ENCODE data around the gene ZNF835.
"Not testable (repeated sequence)": the region's sequence is repeated elsewhere in the genome, so short reads cannot be mapped to it uniquely, and the experiment has no call there.

ZNF835 gene

DNA sequence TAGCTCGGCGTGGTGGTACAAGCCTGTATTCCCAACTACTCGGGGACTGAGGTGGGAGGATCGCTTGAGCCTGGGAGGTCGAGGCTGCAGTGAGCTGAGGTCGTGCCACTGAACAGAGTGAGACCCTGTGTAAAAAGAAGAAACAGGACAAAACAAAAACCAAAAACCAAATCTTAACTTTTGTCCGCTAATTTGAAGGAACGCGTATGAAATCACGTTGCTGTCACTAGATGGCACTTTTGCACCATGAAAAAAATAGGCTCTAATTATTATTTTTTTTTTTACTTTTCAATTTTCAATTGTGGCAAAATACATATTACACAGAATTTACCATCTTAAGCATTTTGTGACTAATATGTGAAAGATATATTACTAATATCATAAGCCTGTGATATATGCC is 17.6 kb upstream of the ZNF835 start:
- WGBS: 83% methylated on average over 10 of the region's 10 CpGs
- H3K36me3 ChIP-seq (ENCODE audit: insufficient read depth, low read length): no peaks in the 10 kb centered on the region

GRCh38 chr19:56687031-56687430 is 15.5 kb upstream of the ZNF835 start:
- Histone ChIP-seq H3K9ac (ENCODE audit: low read depth, low read length) (no peak overlapping the region), H3K4me3 (ENCODE audit: low read length) (no peak overlapping the region), H3K36me3 (ENCODE audit: insufficient read depth, low read length) (no peaks in the 10 kb centered on the region), H3K9me3 (ENCODE audit: insufficient read depth, low read depth, low read length) (peaks cover 56% of the 10 kb centered on the region), H3K27ac (ENCODE audit: low read depth, low read length) (no peak overlapping the region), H3K27me3 (ENCODE audit: insufficient read depth, low read length) (no peaks in the 10 kb centered on the region), H3K4me1 (ENCODE audit: insufficient read depth, low read length) (no peaks in the 10 kb centered on the region)
- WGBS: 78% methylated on average over 8 of the region's 8 CpGs

More for the DNA sequence above, 17.6 kb upstream of the ZNF835 start:
- H3K27me3 ChIP-seq (ENCODE audit: insufficient read depth, low read length): no peaks in the 10 kb centered on the region
- no peak overlapping the region for H3K9ac ChIP-seq (ENCODE audit: low read depth, low read length)
- H3K9me3 ChIP-seq (ENCODE audit: insufficient read depth, low read depth, low read length): peaks cover 64% of the 10 kb centered on the region
- H3K4me3 ChIP-seq (ENCODE audit: low read length): no peak overlapping the region
- no peak overlapping the region for H3K27ac ChIP-seq (ENCODE audit: low read depth, low read length)
- H3K4me1 ChIP-seq (ENCODE audit: insufficient read depth, low read length): no peaks in the 10 kb centered on the region

DNA sequence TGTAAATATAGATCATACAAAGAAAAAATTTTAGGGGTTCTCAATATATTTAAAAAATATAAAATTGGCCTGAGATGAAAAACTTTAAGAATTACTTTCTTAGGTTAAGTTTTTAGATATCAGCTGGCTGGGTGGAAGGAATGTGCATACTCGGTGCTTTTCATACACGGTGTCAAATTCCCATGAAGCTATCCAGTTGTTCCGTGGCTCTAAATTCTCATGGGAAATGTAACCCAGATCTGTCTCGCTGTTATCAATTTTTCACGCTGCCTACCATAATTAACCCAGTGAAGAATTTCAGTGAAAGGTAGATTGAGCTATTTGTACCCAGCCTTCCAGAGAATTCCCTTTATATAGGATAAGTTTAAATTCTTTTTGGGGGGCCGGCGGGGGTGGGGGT is 11.6 kb upstream of the ZNF835 start:
- Histone ChIP-seq H3K36me3 (ENCODE audit: insufficient read depth, low read length) (no peaks in the 10 kb centered on the region), H3K4me1 (ENCODE audit: insufficient read depth, low read length) (no peaks in the 10 kb centered on the region), H3K4me3 (ENCODE audit: low read length) (no peak overlapping the region), H3K27ac (ENCODE audit: low read depth, low read length) (no peak overlapping the region), H3K27me3 (ENCODE audit: insufficient read depth, low read length) (no peaks in the 10 kb centered on the region), H3K9me3 (ENCODE audit: insufficient read depth, low read depth, low read length) (peaks cover 66% of the 10 kb centered on the region), H3K9ac (ENCODE audit: low read depth, low read length) (no peak overlapping the region)
- WGBS: 84% methylated on average over 6 of the region's 7 CpGs

GRCh38 chr19:56681702-56682101 is 10.1 kb upstream of the ZNF835 start:
- Histone ChIP-seq H3K9me3 (ENCODE audit: insufficient read depth, low read depth, low read length) (peaks cover 66% of the 10 kb centered on the region), H3K36me3 (ENCODE audit: insufficient read depth, low read length) (no peaks in the 10 kb centered on the region), H3K4me3 (ENCODE audit: low read length) (no peak overlapping the region), H3K9ac (ENCODE audit: low read depth, low read length) (no peak overlapping the region), H3K27ac (ENCODE audit: low read depth, low read length) (no peak overlapping the region), H3K27me3 (ENCODE audit: insufficient read depth, low read length) (no peaks in the 10 kb centered on the region), H3K4me1 (ENCODE audit: insufficient read depth, low read length) (no peaks in the 10 kb centered on the region)
- 93% methylated on average over 8 of the region's 8 CpGs for WGBS

DNA sequence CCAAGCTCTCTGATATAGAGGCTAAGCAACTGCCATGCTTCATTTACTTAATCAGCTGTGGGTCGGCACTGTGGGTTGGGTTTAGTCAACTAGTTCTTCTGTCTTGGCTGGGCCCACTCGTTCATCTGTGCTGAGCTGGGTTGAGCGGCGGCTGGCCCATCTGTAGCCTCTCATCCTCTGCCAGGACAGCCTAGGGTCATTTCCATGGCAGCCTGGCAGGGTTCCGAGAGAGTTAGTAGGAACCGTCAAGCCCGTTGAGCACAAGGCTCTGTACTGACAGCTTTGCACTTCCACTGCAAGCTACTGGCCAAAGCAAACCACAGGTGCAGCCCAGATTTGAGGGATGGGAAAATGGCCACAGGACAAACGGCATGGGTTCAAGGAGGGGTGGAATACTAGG is 6.6 kb upstream of the ZNF835 start:
- Histone ChIP-seq H3K27me3 (ENCODE audit: insufficient read depth, low read length) (no peaks in the 10 kb centered on the region), H3K9me3 (ENCODE audit: insufficient read depth, low read depth, low read length) (peaks cover 83% of the 10 kb centered on the region), H3K36me3 (ENCODE audit: insufficient read depth, low read length) (no peaks in the 10 kb centered on the region), H3K4me3 (ENCODE audit: low read length) (no peak overlapping the region), H3K27ac (ENCODE audit: low read depth, low read length) (no peak overlapping the region), H3K9ac (ENCODE audit: low read depth, low read length) (no peak overlapping the region), H3K4me1 (ENCODE audit: insufficient read depth, low read length) (no peaks in the 10 kb centered on the region)
- WGBS: 87% methylated on average over 8 of the region's 8 CpGs

DNA sequence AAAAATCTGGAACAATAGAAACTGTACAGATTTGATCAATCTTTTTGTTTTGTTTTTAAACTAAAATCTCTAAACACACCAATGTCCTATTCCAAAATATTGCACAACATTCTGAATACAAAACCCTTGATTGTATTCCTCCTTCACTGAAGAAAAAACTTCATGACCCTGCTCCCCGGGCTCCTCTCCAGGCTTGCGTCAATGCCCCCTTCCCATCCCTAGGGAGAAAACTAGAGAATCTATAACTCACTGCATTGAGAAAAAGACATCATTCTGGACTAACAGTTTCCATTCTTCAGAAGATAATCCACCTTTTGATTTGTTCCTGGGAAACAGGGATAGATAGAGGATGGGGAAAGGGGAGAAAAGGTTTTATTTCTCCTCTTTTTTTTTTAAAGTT is 1.1 kb upstream of the ZNF835 start:
- H3K9ac ChIP-seq (ENCODE audit: low read depth, low read length); H3K27ac ChIP-seq (ENCODE audit: low read depth, low read length); H3K27me3 ChIP-seq (ENCODE audit: insufficient read depth, low read length); H3K4me3 ChIP-seq (ENCODE audit: low read length); H3K4me1 ChIP-seq (ENCODE audit: insufficient read depth, low read length); H3K36me3 ChIP-seq (ENCODE audit: insufficient read depth, low read length): not testable (repeated sequence)
- 81% methylated on average over 2 of the region's 2 CpGs for WGBS
- H3K9me3 ChIP-seq (ENCODE audit: insufficient read depth, low read depth, low read length): peaks cover 84% of the 10 kb centered on the region

GRCh38 chr19:56670961-56671612 is 470 bp downstream of the ZNF835 start:
- no peak overlapping the region for H3K9ac ChIP-seq (ENCODE audit: low read depth, low read length)
- 95% methylated on average over 35 of the region's 35 CpGs for WGBS
- no peak overlapping the region for H3K27ac ChIP-seq (ENCODE audit: low read depth, low read length)
- peak overlapping the region; percentile 36; the same call in 1 of the 2 replicates for H3K4me3 ChIP-seq (ENCODE audit: low read length)
- H3K4me1 ChIP-seq (ENCODE audit: insufficient read depth, low read length): no peaks in the 10 kb centered on the region
- peaks cover 83% of the 10 kb centered on the region for H3K9me3 ChIP-seq (ENCODE audit: insufficient read depth, low read depth, low read length)
- no peaks in the 10 kb centered on the region for H3K36me3 ChIP-seq (ENCODE audit: insufficient read depth, low read length)
- H3K27me3 ChIP-seq (ENCODE audit: insufficient read depth, low read length): no peaks in the 10 kb centered on the region

DNA sequence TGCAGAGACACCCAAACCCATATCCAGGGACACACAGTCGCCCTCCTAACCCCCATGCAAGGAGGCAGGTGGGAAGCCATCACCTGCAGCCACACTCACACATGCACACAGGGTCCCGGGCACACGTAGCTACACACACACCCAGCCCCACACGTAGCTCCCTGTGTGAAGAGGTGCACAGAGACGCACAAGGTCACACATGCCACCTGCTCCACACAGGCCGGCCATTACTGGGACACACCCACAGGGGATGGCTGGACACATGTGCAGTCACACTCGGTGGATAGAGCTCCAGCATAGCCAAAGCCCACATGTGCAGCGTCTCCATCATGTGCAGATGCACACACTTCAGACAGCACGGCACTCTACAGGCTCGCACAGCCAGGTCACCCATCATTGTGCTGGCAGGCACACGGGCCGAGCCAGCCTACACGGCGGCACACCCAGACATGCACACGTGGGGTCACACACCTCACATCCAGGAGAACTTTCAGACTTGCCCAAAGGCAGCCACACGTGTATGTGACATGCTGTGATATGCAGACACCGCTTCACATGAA is 1.1 kb downstream of the ZNF835 start:
- Histone ChIP-seq H3K4me3 (ENCODE audit: low read length) (no peak overlapping the region), H3K4me1 (ENCODE audit: insufficient read depth, low read length) (no peaks in the 10 kb centered on the region), H3K36me3 (ENCODE audit: insufficient read depth, low read length) (no peaks in the 10 kb centered on the region), H3K27me3 (ENCODE audit: insufficient read depth, low read length) (no peaks in the 10 kb centered on the region), H3K9me3 (ENCODE audit: insufficient read depth, low read depth, low read length) (peaks cover 82% of the 10 kb centered on the region), H3K9ac (ENCODE audit: low read depth, low read length) (no peak overlapping the region), H3K27ac (ENCODE audit: low read depth, low read length) (no peak overlapping the region)
- WGBS: 86% methylated on average over 17 of the region's 17 CpGs

- Histone ChIP-seq H3K27ac (ENCODE audit: low read depth, low read length) (no peak overlapping the region), H3K9ac (ENCODE audit: low read depth, low read length) (no peak overlapping the region), H3K9me3 (ENCODE audit: insufficient read depth, low read depth, low read length) (peaks cover 82% of the 10 kb centered on the region), H3K4me3 (ENCODE audit: low read length) (no peak overlapping the region), H3K36me3 (ENCODE audit: insufficient read depth, low read length) (no peaks in the 10 kb centered on the region), H3K4me1 (ENCODE audit: insufficient read depth, low read length) (no peaks in the 10 kb centered on the region), H3K27me3 (ENCODE audit: insufficient read depth, low read length) (no peaks in the 10 kb centered on the region)
- WGBS: 64% methylated on average over 9 of the region's 9 CpGs
These were observed 2.9 kb downstream of the ZNF835 start for GRCh38 chr19:56668676-56669075.

DNA sequence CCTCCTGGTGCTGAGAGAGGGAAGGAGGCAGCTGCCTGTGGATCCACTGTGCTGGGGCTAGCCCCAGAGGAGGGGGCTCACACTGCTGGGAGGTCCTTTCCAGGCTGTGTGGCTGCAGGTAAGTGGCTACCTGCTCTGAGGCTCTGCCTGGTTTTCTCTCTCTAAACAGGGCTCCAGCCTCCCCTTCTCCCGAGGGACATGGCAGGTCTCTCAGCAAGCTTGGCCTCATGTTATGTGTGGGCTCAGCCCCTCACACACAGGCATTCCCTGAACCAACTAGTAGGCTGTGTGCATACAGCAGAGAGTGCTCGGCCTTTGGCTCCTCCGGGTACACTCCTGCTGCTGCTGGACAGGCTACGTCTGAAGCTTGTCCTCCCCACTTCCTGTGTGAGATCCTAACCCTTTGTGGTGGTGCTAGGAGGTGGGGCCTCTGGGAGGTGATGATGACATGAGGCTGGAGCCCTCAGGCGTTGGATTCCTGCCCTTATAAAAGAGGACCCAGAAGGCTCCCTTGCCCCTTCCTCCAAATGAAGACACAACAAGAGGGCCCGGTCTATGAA is 4.2 kb downstream of the ZNF835 start:
- no peak overlapping the region for H3K4me3 ChIP-seq (ENCODE audit: low read length)
- no peaks in the 10 kb centered on the region for H3K4me1 ChIP-seq (ENCODE audit: insufficient read depth, low read length)
- peaks cover 87% of the 10 kb centered on the region for H3K9me3 ChIP-seq (ENCODE audit: insufficient read depth, low read depth, low read length)
- H3K9ac ChIP-seq (ENCODE audit: low read depth, low read length): no peak overlapping the region
- H3K27me3 ChIP-seq (ENCODE audit: insufficient read depth, low read length): no peaks in the 10 kb centered on the region
- H3K27ac ChIP-seq (ENCODE audit: low read depth, low read length): no peak overlapping the region
- 66% methylated on average over 6 of the region's 6 CpGs for WGBS
- no peaks in the 10 kb centered on the region for H3K36me3 ChIP-seq (ENCODE audit: insufficient read depth, low read length)

- Histone ChIP-seq H3K27ac (ENCODE audit: low read depth, low read length) (no peak overlapping the region), H3K9ac (ENCODE audit: low read depth, low read length) (no peak overlapping the region), H3K9me3 (ENCODE audit: insufficient read depth, low read depth, low read length) (peaks cover 85% of the 10 kb centered on the region), H3K27me3 (ENCODE audit: insufficient read depth, low read length) (no peaks in the 10 kb centered on the region), H3K4me3 (ENCODE audit: low read length) (no peak overlapping the region), H3K36me3 (ENCODE audit: insufficient read depth, low read length) (no peaks in the 10 kb centered on the region), H3K4me1 (ENCODE audit: insufficient read depth, low read length) (no peaks in the 10 kb centered on the region)
- WGBS: 95% methylated on average over 43 of the region's 43 CpGs
These were observed 7.0 kb downstream of the ZNF835 start for GRCh38 chr19:56664511-56664910.
